Spleen (tissue), 7 donors: ENCODE results near the gene ITGB2.

Experiments used
- CTCF ChIP-seq, 11 experiments: fragments of 200-600 bp in 7 of 11; fragments of 450-650 bp in 4 of 11; sonication (generic) in 4 of 11; IDR thresholded peaks in 8 of 11; conservative IDR thresholded peaks in 3 of 11; 1 replicate in 7 of 11; 2 replicates in 4 of 11; pipeline versions ENCODE4 v1.4.0 to v1.8.0; 2016 to 2021; ENCODE audit warnings: antibody characterized with exemption in 11 of 11, inconsistent platforms in 4 of 11, mild to moderate bottlenecking in 1 of 11
- POLR2AphosphoS5 ChIP-seq, 3 donors: sonication (generic); formaldehyde crosslinking; IDR thresholded peaks; one replicate each; pipeline ENCODE4 v1.5.1; 2017; ENCODE audit warnings: antibody characterized with exemption in 3 of 3
- donor health status: DM: no; HTN: no; CAD: no; lungs with moderate emphysema.
- donor health status: DM: no; HTN: no; CAD: no.
- donor health status: DM: no; HTN: no; CAD: no.

- TF ChIP-seq CTCF (IDR thresholded peaks at IDR 0.05 in 8 of 11, conservative IDR thresholded peaks at IDR 0.05 in 3 of 11) = peak; percentile 85 to 96 (median 93)
- peak; percentile 67 to 78 (median 73) for TF ChIP-seq POLR2AphosphoS5 (IDR thresholded peaks at IDR 0.05)
Measured at GRCh38 chr21:44892536-44893277, 28.0 kb downstream of the ITGB2 start.
